Stimulated activated naive CD8-positive, alpha-beta T cell treated with anti-CD3 and anti-CD28 coated beads, Interleukin-15, Interleukin-2, amounts not matched to agents 100 ng/mL and 50 ng/mL, for 24 hours (primary cell): Measurements from ENCODE around the gene FETUB.
"Not testable (repeated sequence)": the region's sequence is repeated elsewhere in the genome, so short reads cannot be mapped to it uniquely, and the experiment has no call there.

Source experiments
- H3K27ac Mint-ChIP-seq: one replicate; pipeline ENCODE4 v1.8.0; 2021; ENCODE audit warnings: mild to moderate bottlenecking, mixed read lengths
- H3K27me3 Mint-ChIP-seq: one replicate; pipeline ENCODE4 v1.8.0; 2021; ENCODE audit warnings: mixed read lengths
- H3K36me3 Mint-ChIP-seq: one replicate; pipeline ENCODE4 v1.8.0; 2021; ENCODE audit warnings: low read depth, mixed read lengths
- H3K4me1 Mint-ChIP-seq: one replicate; pipeline ENCODE4 v1.8.0; 2021; ENCODE audit warnings: low read depth, mixed read lengths
- H3K4me3 Mint-ChIP-seq: one replicate; pipeline ENCODE4 v1.8.0; 2021; ENCODE audit warnings: mild to moderate bottlenecking, mixed read lengths
- H3K9me3 Mint-ChIP-seq: one replicate; pipeline ENCODE4 v1.8.0; 2021; ENCODE audit warnings: mixed read lengths

Gene FETUB

DNA sequence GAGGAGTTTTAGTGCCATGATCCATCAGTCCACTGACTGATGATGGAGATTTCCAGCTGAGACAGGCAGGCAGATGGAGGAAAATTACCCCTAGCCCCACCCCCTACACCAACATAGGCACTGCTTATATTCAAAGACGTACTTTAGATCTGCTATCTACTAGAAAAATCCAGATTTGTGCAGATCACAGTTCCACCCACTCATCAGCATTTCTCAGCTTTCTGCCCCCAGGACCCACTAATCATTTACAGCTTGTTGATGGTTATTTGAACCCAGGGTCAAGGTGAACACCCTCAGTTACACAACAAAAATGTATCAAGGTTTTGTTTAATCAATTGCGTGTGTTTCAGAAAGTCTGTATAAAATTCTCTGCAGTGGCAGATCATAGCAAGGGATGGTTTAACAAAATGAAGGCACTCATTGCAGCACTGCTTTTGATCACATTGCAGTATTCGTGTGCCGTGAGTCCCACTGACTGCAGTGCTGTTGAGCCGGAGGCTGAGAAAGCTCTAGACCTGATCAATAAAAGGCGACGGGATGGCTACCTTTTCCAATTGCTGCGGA lies 25.5 kb downstream of the FETUB start, which contains the start of gene HRG:
Gene HRG, plus strand, starts transcription at position 390 of the 564 bp plus-strand sequence. Its CDS starts 18 bp downstream, at position 408.
- Mint-ChIP-seq H3K27ac (no peak within 1 kb of the TSS), H3K4me1 (peaks cover 12% of the 10 kb centered on the region), H3K9me3 (no peaks in the 10 kb centered on the region), H3K36me3 (no peaks in the 10 kb centered on the region), H3K27me3 (peaks cover 8% of the 10 kb centered on the region), H3K4me3 (no peak within 1 kb of the TSS)

DNA sequence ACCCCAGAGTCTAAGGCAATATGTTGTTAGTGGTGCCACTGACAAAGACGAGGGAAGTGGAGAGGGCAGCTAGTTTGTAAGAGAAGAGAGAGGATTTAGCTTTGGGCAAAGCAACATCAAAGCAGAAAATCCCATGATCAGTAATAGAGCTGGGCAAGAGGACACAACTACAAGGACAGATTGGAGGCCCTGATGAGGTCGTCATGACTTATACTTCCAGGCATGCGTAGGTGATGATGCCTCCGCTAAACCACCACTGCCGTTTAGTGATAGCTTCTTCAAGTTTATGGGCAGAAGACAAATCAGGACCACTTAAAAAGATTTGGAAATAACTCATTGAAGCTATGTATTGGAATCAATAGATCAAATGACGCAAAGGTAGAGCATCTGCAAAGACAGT lies 28.2 kb downstream of the FETUB start:
- Mint-ChIP-seq H3K27me3 (peaks cover 18% of the 10 kb centered on the region), H3K4me3 (no peak overlapping the region), H3K36me3 (no peaks in the 10 kb centered on the region), H3K27ac (no peak overlapping the region), H3K9me3 (no peaks in the 10 kb centered on the region), H3K4me1 (peaks cover 12% of the 10 kb centered on the region)

DNA sequence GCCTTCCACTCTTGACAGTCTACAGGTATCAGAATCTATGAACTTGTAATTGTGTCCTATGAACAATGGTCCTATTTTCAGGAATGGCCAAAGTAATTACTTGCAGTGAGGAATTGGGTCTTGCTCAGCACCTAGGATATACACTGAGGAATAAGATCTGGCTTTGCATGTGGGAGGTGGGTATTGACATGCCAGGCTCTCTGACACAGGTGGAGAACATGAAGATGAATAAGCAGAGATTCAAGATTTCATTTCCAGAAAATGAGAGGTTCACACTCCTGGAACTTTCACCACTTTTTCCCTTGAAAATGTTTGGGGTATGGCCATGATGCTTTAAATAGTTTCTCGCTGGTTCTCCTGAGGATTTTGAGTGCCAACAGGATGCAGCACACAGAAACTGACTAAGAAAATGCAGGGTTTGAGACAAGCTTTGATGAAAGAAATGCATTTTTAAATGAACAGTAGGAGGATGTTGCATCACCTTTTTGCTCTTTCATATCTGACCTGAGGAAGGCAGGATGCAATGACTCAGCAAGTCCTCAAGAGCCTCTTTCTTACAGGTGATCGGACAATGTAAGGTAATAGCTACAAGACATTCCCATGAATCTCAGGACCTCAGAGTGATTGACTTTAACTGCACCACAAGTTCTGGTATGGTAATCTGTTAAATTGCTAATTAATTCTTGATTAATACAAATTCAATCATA lies 29.3 kb downstream of the FETUB start:
- Mint-ChIP-seq H3K4me3 (no peak overlapping the region), H3K27me3 (peaks cover 25% of the 10 kb centered on the region), H3K27ac (peak overlapping the region; percentile 57), H3K36me3 (no peaks in the 10 kb centered on the region), H3K4me1 (peaks cover 12% of the 10 kb centered on the region), H3K9me3 (no peaks in the 10 kb centered on the region)

DNA sequence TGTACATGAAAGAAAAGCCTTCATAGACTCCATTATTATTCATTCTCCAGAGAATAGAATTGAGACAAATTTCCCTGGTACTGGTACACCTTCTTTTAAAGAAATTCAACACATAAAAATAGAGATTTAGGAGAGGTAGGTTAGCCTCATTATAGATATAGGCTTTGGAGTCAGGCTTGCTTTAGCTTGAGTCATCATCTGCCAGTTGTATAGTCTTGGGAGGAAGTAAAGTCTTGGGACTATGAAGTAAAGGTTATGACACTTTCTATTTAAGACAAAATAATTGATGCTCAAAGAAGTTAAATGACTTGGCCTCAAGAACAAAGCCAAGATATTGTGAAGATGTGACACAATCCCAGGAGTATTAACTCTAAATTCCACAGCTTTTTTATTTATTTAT lies 30.0 kb downstream of the FETUB start:
- Mint-ChIP-seq H3K27me3 (peaks cover 28% of the 10 kb centered on the region), H3K9me3 (no peaks in the 10 kb centered on the region), H3K27ac (no peak overlapping the region), H3K36me3 (no peaks in the 10 kb centered on the region), H3K4me3 (no peak overlapping the region), H3K4me1 (peaks cover 12% of the 10 kb centered on the region)

DNA sequence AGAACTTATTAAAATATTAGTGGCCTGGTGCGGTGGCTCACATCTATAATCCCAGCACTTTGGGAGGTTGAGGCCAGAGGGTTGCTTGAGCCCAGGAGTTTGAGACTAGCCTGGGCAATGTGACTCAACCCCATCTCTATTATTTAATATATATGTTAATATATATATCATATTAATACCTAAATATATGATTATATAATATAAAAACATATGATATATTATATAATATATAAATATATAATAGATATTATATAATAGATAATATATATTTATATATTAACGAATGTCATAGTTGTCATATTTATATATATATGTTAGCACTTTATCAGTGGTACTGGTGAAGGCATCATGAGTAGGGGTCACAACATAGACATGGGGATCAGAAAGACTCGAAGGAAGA lies 30.9 kb downstream of the FETUB start:
- no peak overlapping the region for H3K4me3 Mint-ChIP-seq
- no peak overlapping the region for H3K27ac Mint-ChIP-seq
- peaks cover 12% of the 10 kb centered on the region for H3K4me1 Mint-ChIP-seq
- H3K9me3 Mint-ChIP-seq, result no peaks in the 10 kb centered on the region
- peaks cover 26% of the 10 kb centered on the region for H3K27me3 Mint-ChIP-seq
- H3K36me3 Mint-ChIP-seq, result no peaks in the 10 kb centered on the region

DNA sequence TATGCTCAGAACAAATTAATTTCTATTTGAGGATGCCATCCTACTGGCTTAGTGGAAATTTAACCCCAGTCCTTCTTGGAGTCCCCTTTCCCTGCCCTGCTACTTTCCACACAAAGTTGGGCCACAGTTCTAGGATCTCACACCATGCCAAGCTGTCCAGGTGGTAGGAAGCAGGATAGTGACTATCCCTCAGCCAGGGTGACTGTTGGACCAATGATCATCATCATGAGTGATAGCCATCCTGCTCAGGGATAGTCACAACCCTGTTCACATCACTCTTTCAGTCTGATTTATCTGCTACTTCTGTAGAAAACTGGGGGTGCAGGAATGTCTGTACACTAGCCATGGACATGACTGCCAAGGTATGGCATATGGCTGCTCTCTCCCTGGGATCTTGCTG lies 38.4 kb downstream of the FETUB start:
- Mint-ChIP-seq H3K4me1 (no peaks in the 10 kb centered on the region), H3K36me3 (no peaks in the 10 kb centered on the region)

DNA sequence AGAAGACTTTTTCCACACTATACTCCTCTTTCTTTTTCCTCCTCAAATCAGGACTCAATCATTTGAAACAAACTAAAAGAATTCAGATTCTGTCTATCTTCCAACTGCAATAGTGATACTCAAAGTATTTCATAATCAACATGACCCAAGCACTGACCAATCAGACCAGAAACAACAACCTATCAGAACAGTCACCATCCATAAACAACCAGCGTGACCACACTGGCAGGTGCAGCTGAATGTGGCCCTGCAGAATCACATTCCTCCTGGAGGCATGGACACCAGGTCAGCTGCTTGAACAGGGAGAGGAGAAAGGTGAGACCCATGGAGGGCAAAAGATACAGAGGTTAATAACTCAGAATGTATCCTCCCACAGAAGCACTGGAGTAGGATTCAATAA lies 39.0 kb downstream of the FETUB start:
- Mint-ChIP-seq H3K36me3 (no peaks in the 10 kb centered on the region), H3K4me3 (no peak overlapping the region), H3K27me3 (peaks cover 57% of the 10 kb centered on the region), H3K9me3 (no peaks in the 10 kb centered on the region), H3K27ac (no peak overlapping the region), H3K4me1 (no peaks in the 10 kb centered on the region)

More for the DNA sequence above, 38.4 kb downstream of the FETUB start:
- H3K27ac Mint-ChIP-seq, result no peak overlapping the region
- no peak overlapping the region for H3K4me3 Mint-ChIP-seq
- H3K27me3 Mint-ChIP-seq, result peaks cover 58% of the 10 kb centered on the region
- H3K9me3 Mint-ChIP-seq, result no peaks in the 10 kb centered on the region

DNA sequence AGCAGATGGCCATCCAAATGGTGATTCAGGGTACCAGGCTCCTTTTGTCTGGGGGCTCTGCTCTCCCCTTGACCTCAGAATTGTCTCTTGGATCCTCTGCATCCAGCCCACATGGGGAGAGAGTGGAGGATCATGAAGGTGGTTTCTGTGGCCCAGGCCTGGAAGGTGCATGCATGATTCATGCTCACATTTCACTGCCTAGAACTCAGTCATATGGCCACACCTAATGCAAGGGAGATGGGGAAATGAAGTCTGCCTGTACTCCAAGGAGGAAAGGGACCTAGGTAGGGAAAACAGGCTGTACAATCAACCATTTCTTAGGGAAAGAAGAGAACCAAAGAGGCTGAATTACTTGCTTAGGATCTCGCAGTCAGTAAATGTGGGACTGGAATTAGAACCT lies 40.7 kb downstream of the FETUB start:
- H3K9me3 Mint-ChIP-seq, result peaks cover 10% of the 10 kb centered on the region
- H3K4me1 Mint-ChIP-seq, result no peaks in the 10 kb centered on the region
- no peak overlapping the region for H3K27ac Mint-ChIP-seq
- H3K4me3 Mint-ChIP-seq, result no peak overlapping the region
- peaks cover 60% of the 10 kb centered on the region for H3K27me3 Mint-ChIP-seq
- peaks cover 6% of the 10 kb centered on the region for H3K36me3 Mint-ChIP-seq

DNA sequence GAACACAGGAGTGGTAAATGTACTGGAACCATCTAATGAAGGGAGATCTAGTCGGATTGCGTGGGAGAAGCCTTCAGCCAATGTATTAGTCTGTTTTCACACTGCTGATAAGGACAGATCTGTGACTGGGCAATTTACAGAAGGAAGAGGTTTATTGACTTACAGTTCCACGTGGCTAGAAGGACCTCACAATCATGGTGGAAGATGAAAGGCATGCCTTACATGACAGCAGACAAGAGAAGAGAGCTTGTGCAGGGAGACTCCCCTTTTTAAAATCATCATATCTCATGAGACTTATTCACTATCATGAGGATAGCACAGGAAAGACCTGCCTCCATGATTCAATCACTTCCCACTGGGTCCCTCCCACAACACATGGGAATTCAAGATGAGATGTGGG lies 42.6 kb downstream of the FETUB start:
- Mint-ChIP-seq H3K9me3 (peaks cover 16% of the 10 kb centered on the region), H3K4me1 (no peaks in the 10 kb centered on the region), H3K4me3 (no peak overlapping the region), H3K27ac (no peak overlapping the region), H3K27me3 (peaks cover 56% of the 10 kb centered on the region), H3K36me3 (peaks cover 6% of the 10 kb centered on the region)

DNA sequence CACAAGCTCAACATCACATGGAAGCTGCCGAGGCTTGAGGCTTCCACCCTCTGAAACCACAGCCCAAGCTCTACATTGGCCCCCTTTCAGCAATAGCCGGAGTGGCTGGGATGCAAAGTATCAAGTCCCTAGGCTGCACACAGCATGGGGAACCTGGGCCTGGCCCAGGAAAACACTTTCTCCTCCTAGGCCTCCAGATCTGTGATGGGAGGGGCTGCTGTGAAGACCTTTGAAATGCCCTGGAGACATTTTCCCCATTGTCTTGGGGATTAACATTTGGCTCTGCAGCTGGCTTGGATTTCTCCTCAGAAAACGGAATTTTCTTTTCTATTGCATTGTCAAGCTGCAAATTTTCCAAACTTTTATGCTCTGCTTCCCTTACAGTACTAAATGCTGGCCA lies 43.8 kb downstream of the FETUB start:
- H3K36me3 Mint-ChIP-seq, result peaks cover 6% of the 10 kb centered on the region
- H3K9me3 Mint-ChIP-seq, result peaks cover 16% of the 10 kb centered on the region
- peaks cover 54% of the 10 kb centered on the region for H3K27me3 Mint-ChIP-seq
- no peak overlapping the region for H3K4me3 Mint-ChIP-seq
- H3K27ac Mint-ChIP-seq, result no peak overlapping the region
- H3K4me1 Mint-ChIP-seq, result no peaks in the 10 kb centered on the region

DNA sequence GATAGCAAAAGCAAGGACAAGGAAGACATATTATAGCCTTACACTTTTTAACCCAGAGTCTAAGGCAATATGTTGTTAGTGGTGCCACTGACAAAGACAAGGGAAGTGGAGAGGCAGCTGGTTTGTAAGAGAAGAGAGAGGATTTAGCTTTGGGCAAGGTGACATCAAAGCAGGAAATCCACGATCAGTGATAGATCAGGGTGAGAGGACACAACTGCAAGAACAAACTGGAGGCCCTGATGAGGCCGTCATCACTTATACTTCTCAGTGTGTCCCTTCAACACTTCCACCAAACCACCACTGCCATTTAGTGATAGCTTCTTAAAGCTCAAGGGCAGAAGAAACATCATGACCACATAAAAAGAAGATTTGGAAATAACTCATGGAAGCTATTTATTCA lies 46.3 kb downstream of the FETUB start:
- H3K36me3 Mint-ChIP-seq, H3K4me1 Mint-ChIP-seq, H3K4me3 Mint-ChIP-seq, H3K27ac Mint-ChIP-seq: not testable (repeated sequence)
- peaks cover 16% of the 10 kb centered on the region for H3K9me3 Mint-ChIP-seq
- peaks cover 57% of the 10 kb centered on the region for H3K27me3 Mint-ChIP-seq

DNA sequence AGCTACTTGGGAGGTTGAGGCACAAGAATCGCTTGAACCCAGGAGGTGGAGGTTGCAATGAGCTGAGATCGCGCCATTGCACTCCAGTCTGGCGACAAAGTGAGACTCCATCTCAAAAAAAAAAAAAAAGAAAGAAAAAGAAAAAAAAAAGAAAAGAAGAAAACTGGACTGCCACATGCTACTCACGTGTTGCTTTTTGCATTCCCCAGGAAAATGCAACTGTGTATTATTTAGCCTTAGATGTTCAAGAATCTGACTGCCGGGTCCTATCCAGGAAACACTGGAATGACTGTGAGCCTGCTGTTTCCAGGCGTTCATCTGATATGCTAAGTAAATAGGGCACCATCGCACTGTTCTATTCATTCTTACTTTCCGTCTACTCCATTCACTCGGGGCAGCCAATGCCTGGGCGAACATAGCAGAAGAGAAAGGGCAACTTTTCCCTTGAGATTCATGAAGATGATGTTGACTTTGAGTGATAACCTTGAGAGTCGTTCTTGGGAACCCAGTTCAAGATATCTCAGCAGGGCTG lies 47.0 kb downstream of the FETUB start:
- peaks cover 16% of the 10 kb centered on the region for H3K9me3 Mint-ChIP-seq
- H3K36me3 Mint-ChIP-seq, result peaks cover 6% of the 10 kb centered on the region
- no peak overlapping the region for H3K27ac Mint-ChIP-seq
- H3K4me3 Mint-ChIP-seq, result no peak overlapping the region
- no peaks in the 10 kb centered on the region for H3K4me1 Mint-ChIP-seq
- H3K27me3 Mint-ChIP-seq, result peaks cover 59% of the 10 kb centered on the region

DNA sequence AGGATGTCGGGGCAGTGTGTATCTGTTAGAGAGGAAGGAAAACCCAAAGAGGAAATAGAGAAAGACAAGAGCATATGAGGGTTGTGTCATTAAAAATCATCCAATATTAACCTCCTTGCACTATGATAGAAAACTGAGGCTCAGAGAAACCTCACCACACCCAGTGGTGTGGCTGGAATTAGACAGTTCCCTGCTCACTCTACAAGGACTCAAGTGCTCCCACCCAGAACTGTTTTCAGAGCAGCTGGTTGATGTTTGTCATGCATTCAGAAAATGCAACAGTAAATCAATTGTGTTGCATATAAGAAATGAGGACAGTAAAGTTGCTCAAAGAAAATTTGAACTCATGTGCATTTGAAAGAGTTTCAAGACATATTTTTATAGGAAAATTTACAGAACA lies 50.1 kb downstream of the FETUB start:
- H3K4me1 Mint-ChIP-seq, H3K4me3 Mint-ChIP-seq, H3K27ac Mint-ChIP-seq, H3K36me3 Mint-ChIP-seq: not testable (repeated sequence)
- peaks cover 11% of the 10 kb centered on the region for H3K9me3 Mint-ChIP-seq
- H3K27me3 Mint-ChIP-seq, result peaks cover 45% of the 10 kb centered on the region

DNA sequence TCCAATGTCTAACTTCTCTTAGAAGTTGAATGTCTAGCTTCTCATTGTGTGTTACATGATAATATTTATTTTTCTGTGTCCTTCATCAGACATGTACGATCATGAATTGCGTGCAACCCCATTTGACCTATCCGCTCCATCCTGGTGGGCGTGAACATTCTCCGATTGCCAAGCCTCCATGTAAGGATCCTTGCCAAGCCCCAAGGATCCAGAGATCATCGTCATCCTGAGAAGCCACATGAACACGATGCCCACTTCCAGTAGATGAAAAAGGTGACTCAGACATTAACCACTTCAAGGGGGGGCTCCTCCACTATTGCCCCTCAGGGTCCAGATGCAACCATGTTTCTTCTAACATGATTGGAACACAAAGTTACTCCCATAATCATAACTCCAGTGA lies 51.5 kb downstream of the FETUB start:
- Mint-ChIP-seq H3K9me3 (no peaks in the 10 kb centered on the region), H3K4me1 (no peaks in the 10 kb centered on the region), H3K36me3 (no peaks in the 10 kb centered on the region), H3K4me3 (no peak overlapping the region), H3K27ac (no peak overlapping the region), H3K27me3 (peaks cover 31% of the 10 kb centered on the region)

DNA sequence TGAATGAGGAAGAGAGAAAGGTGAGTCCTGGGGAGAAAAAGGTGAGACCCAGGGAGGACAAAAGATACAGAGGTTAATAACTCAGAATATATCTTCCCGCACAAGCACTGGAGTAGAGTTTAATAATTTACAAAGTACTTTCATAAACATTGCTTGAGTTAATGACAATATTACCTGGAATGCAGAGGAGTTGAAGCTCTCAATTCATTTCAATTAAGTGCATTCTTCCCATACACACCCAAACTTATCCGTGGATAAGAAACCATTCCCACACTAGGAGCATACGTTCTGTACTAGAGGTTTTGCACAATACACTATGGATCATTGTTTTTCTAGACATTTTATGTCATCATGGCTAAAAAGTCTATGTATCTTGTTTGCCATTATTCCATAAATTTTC lies 53.6 kb downstream of the FETUB start:
- Mint-ChIP-seq H3K4me3 (no peak overlapping the region), H3K9me3 (no peaks in the 10 kb centered on the region), H3K27ac (no peak overlapping the region), H3K4me1 (no peaks in the 10 kb centered on the region), H3K27me3 (peaks cover 28% of the 10 kb centered on the region), H3K36me3 (no peaks in the 10 kb centered on the region)
